WTC11 (cell line): ENCODE results near the gene MYNN. TPM values are rescaled to one million over a fixed set of nuclear protein-coding genes. Genes with fewer than 3 reads are reported as not detected.

Experiments used
- ATAC-seq: fragments of 200-7000 bp; cut with Tn5 transposase; 2 replicates; pipeline ENCODE4 v1.10.0; 2021; ENCODE audit warnings: mild to moderate bottlenecking, moderate library complexity
- CTCF ChIA-PET: fragments of 300-600 bp; sonication (Branson Sonifier 250); formaldehyde crosslinking; loops from one replicate; lab custom pipeline; 2021; ENCODE audit warnings: antibody characterized with exemption; lab: Charles Lee
- POLR2A ChIA-PET: fragments of 350-600 bp; sonication (Branson Sonifier 250); formaldehyde crosslinking; loops from one replicate; lab custom pipeline; 2021; ENCODE audit warnings: antibody characterized with exemption; lab: Charles Lee
- DNase-seq: peaks from one replicate; pipeline ENCODE4 v3.0.0; 2021; ENCODE audit warnings: low spot score
- H3K27ac Mint-ChIP-seq: 2 replicates; pipeline ENCODE4 v1.8.0; 2021; ENCODE audit warnings: mixed read lengths
- H3K27me3 Mint-ChIP-seq: 2 replicates; pipeline ENCODE4 v1.8.0; 2021; ENCODE audit warnings: low read depth, mild to moderate bottlenecking, moderate library complexity, mixed read lengths
- H3K36me3 Mint-ChIP-seq: 2 replicates; pipeline ENCODE4 v1.8.0; 2021; ENCODE audit warnings: mixed read lengths
- H3K4me1 Mint-ChIP-seq: 2 replicates; pipeline ENCODE4 v1.8.0; 2022; ENCODE audit warnings: mixed read lengths
- H3K4me3 Mint-ChIP-seq: 2 replicates; pipeline ENCODE4 v1.8.0; 2021; ENCODE audit warnings: mild to moderate bottlenecking, moderate library complexity, mixed read lengths
- H3K9me3 Mint-ChIP-seq: 2 replicates; pipeline ENCODE4 v1.8.0; 2021; ENCODE audit warnings: mixed read lengths
- ESRRA ChIP-seq: sonication (generic); formaldehyde crosslinking; IDR thresholded peaks from 2 replicates; pipeline ENCODE4 v1.8.1; 2022; ENCODE audit warnings: mild to moderate bottlenecking, missing genetic modification reagents, borderline replicate concordance
- FOXP1 ChIP-seq: sonication (generic); formaldehyde crosslinking; IDR thresholded peaks from 2 replicates; pipeline ENCODE4 v1.8.0; 2022; ENCODE audit warnings: missing genetic modification reagents, mild to moderate bottlenecking, moderate library complexity, borderline replicate concordance
- GRHL2 ChIP-seq: fragments of 250-450 bp; sonication (Bioruptor Pico); IDR thresholded peaks from 2 replicates; pipeline ENCODE4 v1.8.0; 2022; ENCODE audit warnings: mild to moderate bottlenecking, moderate library complexity; ENCODE audit not compliant: insufficient replicate concordance, severe bottlenecking
- HMGA2 ChIP-seq: fragments of 250-450 bp; sonication (Bioruptor Pico); IDR thresholded peaks from 2 replicates; pipeline ENCODE4 v1.4.0; 2021; ENCODE audit warnings: mild to moderate bottlenecking, moderate library complexity
- NFYB ChIP-seq: sonication (generic); formaldehyde crosslinking; conservative IDR thresholded peaks from 2 replicates; pipeline ENCODE4 v1.8.0; 2022; ENCODE audit warnings: low read depth, missing genetic modification reagents
- PRDM15 ChIP-seq: sonication (generic); formaldehyde crosslinking; IDR thresholded peaks from 2 replicates; pipeline ENCODE4 v1.8.0; 2022; ENCODE audit warnings: missing genetic modification reagents
- RORB ChIP-seq: fragments of 250-450 bp; sonication (Bioruptor Pico); IDR thresholded peaks from 2 replicates; pipeline ENCODE4 v1.9.0; 2021; ENCODE audit warnings: mild to moderate bottlenecking
- SMAD4 ChIP-seq: sonication (generic); formaldehyde crosslinking; IDR thresholded peaks from 2 replicates; pipeline ENCODE4 v1.8.0; 2022; ENCODE audit warnings: mild to moderate bottlenecking, missing genetic modification reagents
- USF2 ChIP-seq: sonication (generic); formaldehyde crosslinking; IDR thresholded peaks from 2 replicates; pipeline ENCODE4 v1.8.1; 2023; ENCODE audit warnings: mild to moderate bottlenecking, missing genetic modification reagents, moderate library complexity
- ZNF512 ChIP-seq: sonication (generic); formaldehyde crosslinking; IDR thresholded peaks from 2 replicates; pipeline ENCODE4 v1.8.1; 2022; ENCODE audit warnings: missing genetic modification reagents, borderline replicate concordance
- ZNF671 ChIP-seq: fragments of 250-450 bp; sonication (Bioruptor Pico); IDR thresholded peaks from 2 replicates; pipeline ENCODE4 v1.8.0; 2021; ENCODE audit warnings: mild to moderate bottlenecking
- total RNA-seq: library from RNA; stranded (reverse); gene quantifications from 3 replicates; pipeline ENCODE4 v1.2.3, GENCODE V29; 2021
- TF ChIP-seq, protein P1 (sequence below): sonication (generic); formaldehyde crosslinking; IDR thresholded peaks from 2 replicates; pipeline ENCODE4 v1.8.1; 2022; ENCODE audit warnings: low read depth, mild to moderate bottlenecking, moderate library complexity, missing genetic modification reagents, borderline replicate concordance
- TF ChIP-seq, protein P2 (sequence below): sonication (generic); formaldehyde crosslinking; IDR thresholded peaks from 2 replicates; pipeline ENCODE4 v1.8.0; 2023; ENCODE audit warnings: missing genetic modification reagents, mild to moderate bottlenecking, borderline replicate concordance
- TF ChIP-seq, protein P3 (sequence below): sonication (generic); formaldehyde crosslinking; IDR thresholded peaks from 2 replicates; pipeline ENCODE4 v1.8.0; 2022; ENCODE audit warnings: mild to moderate bottlenecking, missing genetic modification reagents
- TF ChIP-seq, protein P4 (sequence below): fragments of 200-600 bp; IDR thresholded peaks from 2 replicates; pipeline ENCODE4 v1.8.0; 2022; ENCODE audit warnings: antibody characterized with exemption

The MYNN gene
- total RNA-seq, 1 experiment from 2014 or later = 14.3 TPM

GRCh38 chr3:169781209-169781855, 8.1 kb downstream of the MYNN start:
- TF ChIP-seq, protein P1, sequence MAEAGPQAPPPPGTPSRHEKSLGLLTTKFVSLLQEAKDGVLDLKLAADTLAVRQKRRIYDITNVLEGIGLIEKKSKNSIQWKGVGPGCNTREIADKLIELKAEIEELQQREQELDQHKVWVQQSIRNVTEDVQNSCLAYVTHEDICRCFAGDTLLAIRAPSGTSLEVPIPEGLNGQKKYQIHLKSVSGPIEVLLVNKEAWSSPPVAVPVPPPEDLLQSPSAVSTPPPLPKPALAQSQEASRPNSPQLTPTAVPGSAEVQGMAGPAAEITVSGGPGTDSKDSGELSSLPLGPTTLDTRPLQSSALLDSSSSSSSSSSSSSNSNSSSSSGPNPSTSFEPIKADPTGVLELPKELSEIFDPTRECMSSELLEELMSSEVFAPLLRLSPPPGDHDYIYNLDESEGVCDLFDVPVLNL (CRISPR knock-in tag) = no peak
- TF ChIP-seq PRDM15 (CRISPR knock-in tag) = no peak
- no peak for TF ChIP-seq ZNF512 (CRISPR knock-in tag)
- no peak for TF ChIP-seq HMGA2 (CRISPR knock-in tag)
- no peak for TF ChIP-seq USF2
- TF ChIP-seq, protein P2, sequence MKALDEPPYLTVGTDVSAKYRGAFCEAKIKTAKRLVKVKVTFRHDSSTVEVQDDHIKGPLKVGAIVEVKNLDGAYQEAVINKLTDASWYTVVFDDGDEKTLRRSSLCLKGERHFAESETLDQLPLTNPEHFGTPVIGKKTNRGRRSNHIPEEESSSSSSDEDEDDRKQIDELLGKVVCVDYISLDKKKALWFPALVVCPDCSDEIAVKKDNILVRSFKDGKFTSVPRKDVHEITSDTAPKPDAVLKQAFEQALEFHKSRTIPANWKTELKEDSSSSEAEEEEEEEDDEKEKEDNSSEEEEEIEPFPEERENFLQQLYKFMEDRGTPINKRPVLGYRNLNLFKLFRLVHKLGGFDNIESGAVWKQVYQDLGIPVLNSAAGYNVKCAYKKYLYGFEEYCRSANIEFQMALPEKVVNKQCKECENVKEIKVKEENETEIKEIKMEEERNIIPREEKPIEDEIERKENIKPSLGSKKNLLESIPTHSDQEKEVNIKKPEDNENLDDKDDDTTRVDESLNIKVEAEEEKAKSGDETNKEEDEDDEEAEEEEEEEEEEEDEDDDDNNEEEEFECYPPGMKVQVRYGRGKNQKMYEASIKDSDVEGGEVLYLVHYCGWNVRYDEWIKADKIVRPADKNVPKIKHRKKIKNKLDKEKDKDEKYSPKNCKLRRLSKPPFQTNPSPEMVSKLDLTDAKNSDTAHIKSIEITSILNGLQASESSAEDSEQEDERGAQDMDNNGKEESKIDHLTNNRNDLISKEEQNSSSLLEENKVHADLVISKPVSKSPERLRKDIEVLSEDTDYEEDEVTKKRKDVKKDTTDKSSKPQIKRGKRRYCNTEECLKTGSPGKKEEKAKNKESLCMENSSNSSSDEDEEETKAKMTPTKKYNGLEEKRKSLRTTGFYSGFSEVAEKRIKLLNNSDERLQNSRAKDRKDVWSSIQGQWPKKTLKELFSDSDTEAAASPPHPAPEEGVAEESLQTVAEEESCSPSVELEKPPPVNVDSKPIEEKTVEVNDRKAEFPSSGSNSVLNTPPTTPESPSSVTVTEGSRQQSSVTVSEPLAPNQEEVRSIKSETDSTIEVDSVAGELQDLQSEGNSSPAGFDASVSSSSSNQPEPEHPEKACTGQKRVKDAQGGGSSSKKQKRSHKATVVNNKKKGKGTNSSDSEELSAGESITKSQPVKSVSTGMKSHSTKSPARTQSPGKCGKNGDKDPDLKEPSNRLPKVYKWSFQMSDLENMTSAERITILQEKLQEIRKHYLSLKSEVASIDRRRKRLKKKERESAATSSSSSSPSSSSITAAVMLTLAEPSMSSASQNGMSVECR (CRISPR knock-in tag) = no peak
- TF ChIP-seq RORB (CRISPR knock-in tag) = no peak
- no peak for TF ChIP-seq FOXP1
- TF ChIP-seq ZNF671 (CRISPR knock-in tag) = no peak
- no peak for TF ChIP-seq ESRRA
- no peak for TF ChIP-seq GRHL2 (CRISPR knock-in tag)
- TF ChIP-seq SMAD4 = no peak
- TF ChIP-seq NFYB (CRISPR knock-in tag) = no peak
- TF ChIP-seq, protein P3, sequence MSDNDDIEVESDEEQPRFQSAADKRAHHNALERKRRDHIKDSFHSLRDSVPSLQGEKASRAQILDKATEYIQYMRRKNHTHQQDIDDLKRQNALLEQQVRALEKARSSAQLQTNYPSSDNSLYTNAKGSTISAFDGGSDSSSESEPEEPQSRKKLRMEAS (CRISPR knock-in tag) = no peak
- TF ChIP-seq, protein P4, sequence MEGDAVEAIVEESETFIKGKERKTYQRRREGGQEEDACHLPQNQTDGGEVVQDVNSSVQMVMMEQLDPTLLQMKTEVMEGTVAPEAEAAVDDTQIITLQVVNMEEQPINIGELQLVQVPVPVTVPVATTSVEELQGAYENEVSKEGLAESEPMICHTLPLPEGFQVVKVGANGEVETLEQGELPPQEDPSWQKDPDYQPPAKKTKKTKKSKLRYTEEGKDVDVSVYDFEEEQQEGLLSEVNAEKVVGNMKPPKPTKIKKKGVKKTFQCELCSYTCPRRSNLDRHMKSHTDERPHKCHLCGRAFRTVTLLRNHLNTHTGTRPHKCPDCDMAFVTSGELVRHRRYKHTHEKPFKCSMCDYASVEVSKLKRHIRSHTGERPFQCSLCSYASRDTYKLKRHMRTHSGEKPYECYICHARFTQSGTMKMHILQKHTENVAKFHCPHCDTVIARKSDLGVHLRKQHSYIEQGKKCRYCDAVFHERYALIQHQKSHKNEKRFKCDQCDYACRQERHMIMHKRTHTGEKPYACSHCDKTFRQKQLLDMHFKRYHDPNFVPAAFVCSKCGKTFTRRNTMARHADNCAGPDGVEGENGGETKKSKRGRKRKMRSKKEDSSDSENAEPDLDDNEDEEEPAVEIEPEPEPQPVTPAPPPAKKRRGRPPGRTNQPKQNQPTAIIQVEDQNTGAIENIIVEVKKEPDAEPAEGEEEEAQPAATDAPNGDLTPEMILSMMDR = no peak
- POLR2A ChIA-PET = no interaction called here
- Mint-ChIP-seq H3K27me3 (no peaks in the 10 kb centered on the region), H3K9me3 (no peaks in the 10 kb centered on the region), H3K4me1 (peaks cover 4% of the 10 kb centered on the region; the same call in 1 of the 2 replicates), H3K4me3 (no peak overlapping the region), H3K27ac (no peak overlapping the region), H3K36me3 (peaks cover 65% of the 10 kb centered on the region)
- no peak for DNase-seq
- CTCF ChIA-PET = no interaction called here
- no peak for ATAC-seq
